HepG2 (cell line): Measurements from ENCODE around the gene MYLK2. TPM values are rescaled to one million over a fixed set of nuclear protein-coding genes. Genes with fewer than 3 reads are reported as not detected.

Experiments
- ATAC-seq: fragments of 200-7000 bp; cut with Tn5 transposase; 3 replicates; pipeline ENCODE4 v1.9.1; 2020; ENCODE audit warnings: mild to moderate bottlenecking, moderate library complexity
- BruUV-seq: library from RNA; stranded (reverse); fragments of 400-500 nt; replicated peaks from 2 replicates; lab custom pipeline; 2021; lab: Mats Ljungman, UMichigan
- CTCF ChIA-PET: fragments of 300-600 bp; formaldehyde crosslinking; extraction: SDS; loops from one replicate; lab custom pipeline; 2021; ENCODE audit warnings: low total read pairs, inconsistent platforms, low intra/inter-chr PET ratio; lab: Yijun Ruan, JAX
- POLR2A ChIA-PET: fragments of 350-600 bp; sonication (Branson Sonifier 250); formaldehyde crosslinking; loops from one replicate; lab custom pipeline; 2020; ENCODE audit warnings: antibody characterized with exemption, inconsistent platforms; lab: Yijun Ruan, JAX
- DNase-seq: peaks from one replicate; pipeline ENCODE4 v3.0.0-alpha.2; 2015; ENCODE audit warnings: low spot score
- FAIRE-seq: peaks from 3 replicates; lab custom pipeline; 2011; peaks lifted over from hg19 to GRCh38; lab: Jason Lieb, UNC
- H2AFZ ChIP-seq: one replicate; pipeline ENCODE4 v1.6.1; 2011; ENCODE audit warnings: low read length, inconsistent platforms
- H3K27ac ChIP-seq: fragments of 300-600 bp; 3 replicates; pipeline ENCODE4 v1.8.0; 2011; ENCODE audit warnings: mixed run types, mild to moderate bottlenecking, mixed read lengths, low read length, inconsistent platforms; ENCODE audit not compliant: insufficient read depth; ENCODE audit errors: extremely low read length
- H3K27me3 ChIP-seq, 2 experiments: fragments of 200-600 bp in 1 of 2; 2 replicates in 1 of 2; 3 replicates in 1 of 2; pipeline versions ENCODE4 v1.6.0 to v1.8.0; 2011; ENCODE audit warnings: low read length in 2 of 2, mild to moderate bottlenecking in 2 of 2, moderate library complexity in 2 of 2, inconsistent platforms in 1 of 2; ENCODE audit not compliant: insufficient read depth in 2 of 2, control insufficient read depth in 1 of 2
- H3K36me3 ChIP-seq, 2 experiments: fragments of 200-600 bp in 1 of 2; replicated peaks in 1 of 2; 2 replicates in 1 of 2; 3 replicates in 1 of 2; pipeline versions ENCODE4 v1.5.1 to v1.8.0; 2011; ENCODE audit warnings: low read length in 2 of 2, inconsistent platforms in 1 of 2; ENCODE audit not compliant: insufficient read depth in 2 of 2, control insufficient read depth in 1 of 2
- H3K4me1 ChIP-seq: 2 replicates; pipeline ENCODE4 v1.5.1; 2012; ENCODE audit warnings: low read length, inconsistent platforms; ENCODE audit not compliant: insufficient read depth
- H3K4me2 ChIP-seq: 2 replicates; pipeline ENCODE4 v1.6.0; 2011; ENCODE audit warnings: low read depth, low read length, inconsistent platforms
- H3K4me3 ChIP-seq, 3 experiments: fragments of 200-600 bp in 1 of 3; sonication (generic), shearing (Covaris generic) in 1 of 3; replicated peaks in 1 of 3; 2 replicates each; pipeline ENCODE4 v1.5.1; 2011 to 2016; ENCODE audit warnings: low read length in 3 of 3, inconsistent platforms in 2 of 3, low read depth in 2 of 3, mild to moderate bottlenecking in 2 of 3, control low read depth in 1 of 3, mixed read lengths in 1 of 3; ENCODE audit not compliant: insufficient read depth in 1 of 3
- H3K79me2 ChIP-seq: one replicate; pipeline ENCODE4 v1.6.1; 2011; ENCODE audit warnings: low read length, inconsistent platforms; ENCODE audit not compliant: insufficient read depth
- H3K9ac ChIP-seq: 2 replicates; pipeline ENCODE4 v1.6.0; 2011; ENCODE audit warnings: mild to moderate bottlenecking, low read depth, low read length, inconsistent platforms; ENCODE audit not compliant: insufficient read depth
- H3K9me3 ChIP-seq: 2 replicates; pipeline ENCODE4 v1.5.1; 2012; ENCODE audit warnings: mild to moderate bottlenecking, low read length
- H4K20me1 ChIP-seq: 2 replicates; pipeline ENCODE4 v1.6.0; 2011; ENCODE audit warnings: inconsistent platforms, mild to moderate bottlenecking, low read length, moderate library complexity; ENCODE audit not compliant: insufficient read depth
- IKZF1 ChIP-seq: fragments of 450-650 bp; IDR thresholded peaks from 2 replicates; pipeline ENCODE4 v1.7.1; 2016
- NFE2 ChIP-seq: sonication (generic); formaldehyde crosslinking; IDR thresholded peaks from 2 replicates; pipeline ENCODE4 v1.4.0; 2020; ENCODE audit warnings: missing genetic modification reagents
- NFRKB ChIP-seq: fragments of 450-650 bp; IDR thresholded peaks from 2 replicates; pipeline ENCODE4 v1.6.1; 2017
- PRDM15 ChIP-seq: sonication (generic); formaldehyde crosslinking; IDR thresholded peaks from 2 replicates; pipeline ENCODE4 v1.4.0; 2020; ENCODE audit warnings: missing genetic modification reagents
- SPEN ChIP-seq: sonication (generic); formaldehyde crosslinking; IDR thresholded peaks from 2 replicates; pipeline ENCODE4 v1.5.1; 2020; ENCODE audit warnings: low read depth, mild to moderate bottlenecking, missing genetic modification reagents
- ZNF766 ChIP-seq: sonication (generic); formaldehyde crosslinking; IDR thresholded peaks from 2 replicates; pipeline ENCODE4 v1.5.0; 2020; ENCODE audit warnings: missing genetic modification reagents, borderline replicate concordance
- ZNF768 ChIP-seq: sonication (generic); formaldehyde crosslinking; IDR thresholded peaks from 2 replicates; pipeline ENCODE4 v1.4.0; 2020; ENCODE audit warnings: missing genetic modification reagents
- WGBS: methylation state at CpG from one replicate; pipeline ENCODE4 v1.1.6; 2017; ENCODE audit warnings: low lambda C conversion rate; 5-methylcytosine and 5-hydroxymethylcytosine counted together
- in situ Hi-C: cut with HindIII; loops from 2 replicates; pipeline ENCODE4 v1.10.0; 2017; ENCODE audit warnings: low pct_unique_long_range_greater_than_20kb; ENCODE audit not compliant: extremely low pct_ligation_motif_present
- intact Hi-C: fragments of 100-400 bp; cut with micrococcal nuclease; formaldehyde crosslinking; loops from one replicate; pipeline ENCODE4 v1.10.0; 2022; ENCODE audit not compliant: unreplicated experiment
- polyA plus RNA-seq, 8 experiments: library from polyadenylated mRNA; depleted of rRNA in 3 of 8; stranded (reverse) in 7 of 8; unstranded in 1 of 8; fragments of >200 nt; fragmentation: Illumina TruSeq in 4 of 8; extraction: Trizol in 4 of 8; gene quantifications; 2 replicates each; pipeline versions ENCODE4 v1.2.1 to v1.2.3, GENCODE V29; 2011 to 2016; ENCODE audit warnings: low read depth in 4 of 8, missing spikeins in 1 of 8, mixed read lengths in 1 of 8; ENCODE audit not compliant: insufficient read depth in 1 of 8
- total RNA-seq, 5 experiments: library from RNA; depleted of rRNA; stranded (reverse); fragments of >200 nt; fragmentation: Illumina TruSeq; extraction: Trizol; gene quantifications; 2 replicates each; pipeline ENCODE4 v1.2.3, GENCODE V29; 2016; ENCODE audit warnings: low read depth in 1 of 5
- TF ChIP-seq, protein P1 (sequence below): sonication (generic); formaldehyde crosslinking; IDR thresholded peaks from 2 replicates; pipeline ENCODE4 v1.4.0; 2020; ENCODE audit warnings: mild to moderate bottlenecking, low read depth, missing genetic modification reagents
- TF ChIP-seq, protein P2 (sequence below): sonication (generic); formaldehyde crosslinking; IDR thresholded peaks from 2 replicates; pipeline ENCODE4 v1.4.0; 2020; ENCODE audit warnings: missing genetic modification reagents, low read depth, mild to moderate bottlenecking, borderline replicate concordance
- TF ChIP-seq, protein P3 (sequence below): sonication (generic); formaldehyde crosslinking; IDR thresholded peaks from 2 replicates; pipeline ENCODE4 v1.8.0; 2022; ENCODE audit warnings: mild to moderate bottlenecking, missing genetic modification reagents
- TF ChIP-seq, protein P4 (sequence below): sonication (generic); formaldehyde crosslinking; IDR thresholded peaks from 2 replicates; pipeline ENCODE4 v1.4.0; 2020; ENCODE audit warnings: missing genetic modification reagents

Gene MYLK2
- total and polyA plus RNA-seq, 2 of the 13 experiments (the other 11 are each of a cell fraction or from before 2014, with no cell fraction given) = 0.27 TPM; not detected in 1

GRCh38 chr20:31844737-31845299, 25.7 kb downstream of the MYLK2 start:
- no peak overlapping the region for H3K27ac ChIP-seq
- no peak for FAIRE-seq
- H4K20me1 ChIP-seq = no peaks in the 10 kb centered on the region
- no peak for ATAC-seq
- no peak overlapping the region for H2AFZ ChIP-seq
- no peaks in the 10 kb centered on the region for H3K36me3 ChIP-seq
- no peak overlapping the region for H3K4me2 ChIP-seq
- no peak for TF ChIP-seq IKZF1
- TF ChIP-seq, protein P1, sequence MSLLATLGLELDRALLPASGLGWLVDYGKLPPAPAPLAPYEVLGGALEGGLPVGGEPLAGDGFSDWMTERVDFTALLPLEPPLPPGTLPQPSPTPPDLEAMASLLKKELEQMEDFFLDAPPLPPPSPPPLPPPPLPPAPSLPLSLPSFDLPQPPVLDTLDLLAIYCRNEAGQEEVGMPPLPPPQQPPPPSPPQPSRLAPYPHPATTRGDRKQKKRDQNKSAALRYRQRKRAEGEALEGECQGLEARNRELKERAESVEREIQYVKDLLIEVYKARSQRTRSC = no peak
- no peak for TF ChIP-seq SPEN
- TF ChIP-seq ZNF766 (CRISPR knock-in tag) = no peak
- TF ChIP-seq, protein P2, sequence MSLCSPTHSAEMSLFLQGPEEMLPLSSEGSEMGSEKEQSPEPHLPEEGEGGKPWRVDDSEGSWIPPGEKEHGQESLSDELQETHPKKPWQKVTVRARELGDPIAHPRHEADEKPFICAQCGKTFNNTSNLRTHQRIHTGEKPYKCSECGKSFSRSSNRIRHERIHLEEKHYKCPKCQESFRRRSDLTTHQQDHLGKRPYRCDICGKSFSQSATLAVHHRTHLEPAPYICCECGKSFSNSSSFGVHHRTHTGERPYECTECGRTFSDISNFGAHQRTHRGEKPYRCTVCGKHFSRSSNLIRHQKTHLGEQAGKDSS = no peak
- no peak for TF ChIP-seq PRDM15 (CRISPR knock-in tag)
- TF ChIP-seq NFRKB = no peak
- no peak for TF ChIP-seq NFE2 (CRISPR knock-in tag)
- peak; percentile 8; the same call in 1 of the 2 replicates for TF ChIP-seq ZNF768 (CRISPR knock-in tag)
- TF ChIP-seq, protein P3, sequence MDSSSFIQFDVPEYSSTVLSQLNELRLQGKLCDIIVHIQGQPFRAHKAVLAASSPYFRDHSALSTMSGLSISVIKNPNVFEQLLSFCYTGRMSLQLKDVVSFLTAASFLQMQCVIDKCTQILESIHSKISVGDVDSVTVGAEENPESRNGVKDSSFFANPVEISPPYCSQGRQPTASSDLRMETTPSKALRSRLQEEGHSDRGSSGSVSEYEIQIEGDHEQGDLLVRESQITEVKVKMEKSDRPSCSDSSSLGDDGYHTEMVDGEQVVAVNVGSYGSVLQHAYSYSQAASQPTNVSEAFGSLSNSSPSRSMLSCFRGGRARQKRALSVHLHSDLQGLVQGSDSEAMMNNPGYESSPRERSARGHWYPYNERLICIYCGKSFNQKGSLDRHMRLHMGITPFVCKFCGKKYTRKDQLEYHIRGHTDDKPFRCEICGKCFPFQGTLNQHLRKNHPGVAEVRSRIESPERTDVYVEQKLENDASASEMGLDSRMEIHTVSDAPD (CRISPR knock-in tag) = no peak
- TF ChIP-seq, protein P4, sequence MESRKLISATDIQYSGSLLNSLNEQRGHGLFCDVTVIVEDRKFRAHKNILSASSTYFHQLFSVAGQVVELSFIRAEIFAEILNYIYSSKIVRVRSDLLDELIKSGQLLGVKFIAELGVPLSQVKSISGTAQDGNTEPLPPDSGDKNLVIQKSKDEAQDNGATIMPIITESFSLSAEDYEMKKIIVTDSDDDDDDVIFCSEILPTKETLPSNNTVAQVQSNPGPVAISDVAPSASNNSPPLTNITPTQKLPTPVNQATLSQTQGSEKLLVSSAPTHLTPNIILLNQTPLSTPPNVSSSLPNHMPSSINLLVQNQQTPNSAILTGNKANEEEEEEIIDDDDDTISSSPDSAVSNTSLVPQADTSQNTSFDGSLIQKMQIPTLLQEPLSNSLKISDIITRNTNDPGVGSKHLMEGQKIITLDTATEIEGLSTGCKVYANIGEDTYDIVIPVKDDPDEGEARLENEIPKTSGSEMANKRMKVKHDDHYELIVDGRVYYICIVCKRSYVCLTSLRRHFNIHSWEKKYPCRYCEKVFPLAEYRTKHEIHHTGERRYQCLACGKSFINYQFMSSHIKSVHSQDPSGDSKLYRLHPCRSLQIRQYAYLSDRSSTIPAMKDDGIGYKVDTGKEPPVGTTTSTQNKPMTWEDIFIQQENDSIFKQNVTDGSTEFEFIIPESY (CRISPR knock-in tag) = peak; percentile 79; the same call in 1 of the 2 replicates
- DNase-seq = no peak
- no TSS peak for BruUV-seq
- in situ Hi-C loops = no loop called here
- H3K27me3 ChIP-seq = peaks cover 18 to 74% of the 10 kb centered on the region in 2 experiments
- 51% methylated on average over 28 of the region's 28 CpGs for WGBS
- no peaks in the 10 kb centered on the region for H3K9me3 ChIP-seq
- no peak overlapping the region for H3K4me3 ChIP-seq
- intact Hi-C loops = no loop called here
- H3K4me1 ChIP-seq = peaks cover 8% of the 10 kb centered on the region; the same call in 1 of the 2 replicates
- H3K79me2 ChIP-seq = no peaks in the 10 kb centered on the region
- H3K9ac ChIP-seq = no peak overlapping the region
- ChIA-PET CTCF (interaction anchor here (3.7 kb wide), 1 partner anchor 21 kb away, joined by 70 read pairs; no protein-coding TSS in a partner anchor), POLR2A (no interaction called here)
